ENCODE measurements around the gene DPY19L3. TPM values are rescaled to one million over a fixed set of nuclear protein-coding genes. Genes with fewer than 3 reads are reported as not detected.
A peak's percentile ranks its signal among the peaks of the same experiment; 100 is the strongest.

Gene DPY19L3, protein sequence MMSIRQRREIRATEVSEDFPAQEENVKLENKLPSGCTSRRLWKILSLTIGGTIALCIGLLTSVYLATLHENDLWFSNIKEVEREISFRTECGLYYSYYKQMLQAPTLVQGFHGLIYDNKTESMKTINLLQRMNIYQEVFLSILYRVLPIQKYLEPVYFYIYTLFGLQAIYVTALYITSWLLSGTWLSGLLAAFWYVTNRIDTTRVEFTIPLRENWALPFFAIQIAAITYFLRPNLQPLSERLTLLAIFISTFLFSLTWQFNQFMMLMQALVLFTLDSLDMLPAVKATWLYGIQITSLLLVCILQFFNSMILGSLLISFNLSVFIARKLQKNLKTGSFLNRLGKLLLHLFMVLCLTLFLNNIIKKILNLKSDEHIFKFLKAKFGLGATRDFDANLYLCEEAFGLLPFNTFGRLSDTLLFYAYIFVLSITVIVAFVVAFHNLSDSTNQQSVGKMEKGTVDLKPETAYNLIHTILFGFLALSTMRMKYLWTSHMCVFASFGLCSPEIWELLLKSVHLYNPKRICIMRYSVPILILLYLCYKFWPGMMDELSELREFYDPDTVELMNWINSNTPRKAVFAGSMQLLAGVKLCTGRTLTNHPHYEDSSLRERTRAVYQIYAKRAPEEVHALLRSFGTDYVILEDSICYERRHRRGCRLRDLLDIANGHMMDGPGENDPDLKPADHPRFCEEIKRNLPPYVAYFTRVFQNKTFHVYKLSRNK
- 20.7 and 21.1 TPM in 2 replicates for polyA plus RNA-seq (2013)

DNA sequence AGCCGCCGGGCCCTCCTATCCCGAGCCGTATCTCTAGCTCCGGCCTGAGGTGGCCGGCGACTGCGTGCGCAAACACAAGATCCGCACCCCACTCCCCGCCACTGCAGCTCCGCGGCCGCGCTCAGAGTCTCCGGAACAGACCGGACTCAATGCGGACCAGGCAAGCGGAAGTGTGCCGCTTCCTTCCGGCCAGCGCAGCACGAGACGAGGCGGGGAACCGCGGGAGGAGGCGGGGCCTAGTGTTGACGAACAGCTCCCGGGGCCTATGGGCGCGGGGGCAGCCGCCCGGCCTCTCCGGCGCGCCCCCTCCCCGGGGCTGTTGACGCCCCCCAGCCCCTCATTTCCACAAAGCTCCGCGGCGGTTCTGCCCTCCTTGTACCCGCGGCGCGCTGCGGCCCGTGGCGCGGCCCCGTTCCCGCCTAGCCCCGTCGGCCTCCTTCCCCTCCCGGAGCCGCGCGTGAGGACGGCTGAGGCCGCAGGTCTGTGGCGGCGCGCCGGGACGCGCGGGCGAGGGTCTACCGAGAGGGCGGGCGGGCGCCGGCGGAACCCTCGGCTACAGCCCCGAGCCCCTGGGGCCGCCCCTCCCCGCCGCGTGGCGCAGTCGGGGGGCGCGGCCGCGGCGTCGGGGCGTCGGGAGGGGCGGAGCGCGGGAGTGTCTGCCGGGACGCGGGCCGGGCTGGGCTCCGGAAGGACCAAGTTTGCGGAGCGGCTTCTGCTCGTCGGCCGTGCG, at the start of gene DPY19L3:
Gene DPY19L3 (plus strand): TSS at position 340 of the 730 bp plus-strand sequence. CDS start 2,484 bp downstream, outside the sequence.
- WGBS (ENCODE audit: extremely low coverage, insufficient coverage, insufficient read length), result no CpG with 5 or more reads among the region's 104 CpGs

DNA sequence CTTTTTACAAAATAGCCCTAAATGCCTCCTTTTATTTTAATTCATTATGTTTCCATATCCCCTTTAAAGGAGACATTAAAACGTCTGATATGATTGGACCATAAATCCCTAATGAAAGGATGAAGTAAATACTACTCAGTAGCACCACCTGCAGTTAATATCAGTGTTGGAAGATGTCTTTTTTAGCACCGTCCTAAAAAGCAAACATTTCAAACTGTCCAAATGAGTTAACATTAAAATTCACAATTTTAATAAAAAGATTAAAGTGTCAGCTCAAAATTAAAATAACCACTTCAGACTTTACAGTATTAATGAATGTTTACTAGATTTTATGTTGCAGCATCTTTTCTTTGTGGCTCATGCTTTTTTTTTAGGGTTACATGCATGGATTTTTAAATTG, 47.9 kb upstream of the DPY19L3 start:
- Histone ChIP-seq H2BK12ac (ENCODE audit: low read length) (no peak overlapping the region), H3K79me2 (ENCODE audit: control insufficient read depth, insufficient read depth, low read length, poor library complexity) (no peaks in the 10 kb centered on the region), H2BK5ac (ENCODE audit: low read depth, low read length, poor library complexity) (no peak overlapping the region), H3K27ac (ENCODE audit: low read depth, low read length) (no peak overlapping the region), H2AK5ac (ENCODE audit: low read length) (no peak overlapping the region), H3K18ac (ENCODE audit: low read length) (no peak overlapping the region), H3K4me2 (ENCODE audit: low read length) (no peak overlapping the region), H3K9ac (ENCODE audit: low read length) (no peak overlapping the region), H3K23ac (ENCODE audit: low read length) (no peak overlapping the region), H3K9me3 (ENCODE audit: insufficient read depth, low read depth, low read length) (peaks cover 2% of the 10 kb centered on the region), H4K91ac (ENCODE audit: low read depth, low read length) (no peak overlapping the region), H4K12ac (ENCODE audit: low read depth, low read length) (no peak overlapping the region), H3K36me3 (ENCODE audit: control insufficient read depth in 1 of 2, insufficient read depth in 2 of 2, low read length in 2 of 2) (peaks cover 13 to 28% of the 10 kb centered on the region in 2 experiments), H2BK120ac (ENCODE audit: insufficient read depth, low read length, poor library complexity) (no peak overlapping the region), H3K4me1 (ENCODE audit: control insufficient read depth in 1 of 2, insufficient read depth in 2 of 2, low read length in 2 of 2) (no peaks in the 10 kb centered on the region), H4K8ac (ENCODE audit: low read depth, low read length) (no peak overlapping the region), H2AFZ (ENCODE audit: insufficient read depth, low read length, poor library complexity) (no peak overlapping the region), H3K27me3 (ENCODE audit: insufficient read depth, low read length) (no peaks in the 10 kb centered on the region), H3K79me1 (ENCODE audit: low read length) (no peaks in the 10 kb centered on the region), H3K4ac (ENCODE audit: low read depth, low read length) (no peak overlapping the region), H3K14ac (ENCODE audit: low read length) (no peak overlapping the region), H3K4me3 (ENCODE audit: low read depth, low read length) (no peak overlapping the region)
- no CpG with 5 or more reads among the region's 2 CpGs for WGBS (ENCODE audit: extremely low coverage, insufficient coverage, insufficient read length)
- DNase-seq, result no peak

More for the DNA sequence above, at the start of gene DPY19L3:
- Histone ChIP-seq H3K9me3 (ENCODE audit: insufficient read depth, low read depth, low read length) (no peaks in the 10 kb centered on the region), H3K79me2 (ENCODE audit: control insufficient read depth, insufficient read depth, low read length, poor library complexity) (peaks cover 11% of the 10 kb centered on the region), H2BK5ac (ENCODE audit: low read depth, low read length, poor library complexity) (peak within 1 kb of the TSS; percentile 93), H3K18ac (ENCODE audit: low read length) (peak within 1 kb of the TSS; percentile 98), H2BK120ac (ENCODE audit: insufficient read depth, low read length, poor library complexity) (peak within 1 kb of the TSS; percentile 92), H4K91ac (ENCODE audit: low read depth, low read length) (peak within 1 kb of the TSS; percentile 99), H3K27ac (ENCODE audit: low read depth, low read length) (peak within 1 kb of the TSS; percentile 96), H3K27me3 (ENCODE audit: insufficient read depth, low read length) (no peaks in the 10 kb centered on the region), H2BK12ac (ENCODE audit: low read length) (peak within 1 kb of the TSS; percentile 45), H3K23ac (ENCODE audit: low read length) (no peak within 1 kb of the TSS), H3K9ac (ENCODE audit: low read length) (peak within 1 kb of the TSS; percentile 99), H3K79me1 (ENCODE audit: low read length) (peaks cover 12% of the 10 kb centered on the region), H4K12ac (ENCODE audit: low read depth, low read length) (peak within 1 kb of the TSS; percentile 98), H2AK5ac (ENCODE audit: low read length) (peak within 1 kb of the TSS; percentile 83), H3K4ac (ENCODE audit: low read depth, low read length) (peak within 1 kb of the TSS; percentile 87), H4K8ac (ENCODE audit: low read depth, low read length) (peak within 1 kb of the TSS; percentile 97), H3K14ac (ENCODE audit: low read length) (peak within 1 kb of the TSS; percentile 95), H3K36me3 (ENCODE audit: control insufficient read depth in 1 of 2, insufficient read depth in 2 of 2, low read length in 2 of 2) (peaks cover 3 to 8% of the 10 kb centered on the region in 2 experiments), H3K4me2 (ENCODE audit: low read length) (peak within 1 kb of the TSS; percentile 87), H3K4me1 (ENCODE audit: control insufficient read depth in 1 of 2, insufficient read depth in 2 of 2, low read length in 2 of 2) (peaks cover 8 to 9% of the 10 kb centered on the region in 2 experiments), H3K4me3 (ENCODE audit: low read depth, low read length) (peak within 1 kb of the TSS; percentile 95), H2AFZ (ENCODE audit: insufficient read depth, low read length, poor library complexity) (peak within 1 kb of the TSS; percentile 94)
- DNase-seq, result peak; percentile 91 to 93

DNA sequence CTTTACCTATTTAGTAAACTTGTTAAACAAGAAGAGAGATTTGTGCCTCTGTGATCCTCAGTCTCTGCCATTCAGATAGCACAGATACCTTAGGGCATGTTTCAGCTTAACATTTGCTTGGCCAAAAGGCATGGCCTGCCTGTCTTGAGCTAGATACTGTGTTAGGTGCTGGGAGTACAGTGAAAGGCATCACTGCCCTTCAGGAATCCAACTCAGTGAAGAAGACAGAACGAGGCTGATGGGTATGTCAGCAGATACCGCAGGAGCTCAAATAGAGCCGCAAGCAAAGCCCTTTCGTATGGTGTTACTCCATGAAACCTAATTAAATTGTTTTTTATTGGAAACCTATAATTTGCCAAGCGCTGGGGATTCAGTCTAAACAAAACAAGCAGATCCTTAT, 47.2 kb upstream of the DPY19L3 start:
- Histone ChIP-seq H4K8ac (ENCODE audit: low read depth, low read length) (no peak overlapping the region), H3K9me3 (ENCODE audit: insufficient read depth, low read depth, low read length) (peaks cover 2% of the 10 kb centered on the region), H3K9ac (ENCODE audit: low read length) (no peak overlapping the region), H3K79me1 (ENCODE audit: low read length) (no peaks in the 10 kb centered on the region), H3K36me3 (ENCODE audit: control insufficient read depth in 1 of 2, insufficient read depth in 2 of 2, low read length in 2 of 2) (peaks cover 13 to 24% of the 10 kb centered on the region in 2 experiments), H3K27me3 (ENCODE audit: insufficient read depth, low read length) (no peaks in the 10 kb centered on the region), H3K4me3 (ENCODE audit: low read depth, low read length) (no peak overlapping the region), H3K23ac (ENCODE audit: low read length) (no peak overlapping the region), H4K12ac (ENCODE audit: low read depth, low read length) (no peak overlapping the region), H2BK5ac (ENCODE audit: low read depth, low read length, poor library complexity) (no peak overlapping the region), H3K14ac (ENCODE audit: low read length) (no peak overlapping the region), H3K4ac (ENCODE audit: low read depth, low read length) (no peak overlapping the region), H2AK5ac (ENCODE audit: low read length) (no peak overlapping the region), H2BK120ac (ENCODE audit: insufficient read depth, low read length, poor library complexity) (no peak overlapping the region), H2BK12ac (ENCODE audit: low read length) (no peak overlapping the region), H3K18ac (ENCODE audit: low read length) (no peak overlapping the region), H2AFZ (ENCODE audit: insufficient read depth, low read length, poor library complexity) (no peak overlapping the region), H3K79me2 (ENCODE audit: control insufficient read depth, insufficient read depth, low read length, poor library complexity) (no peaks in the 10 kb centered on the region), H3K27ac (ENCODE audit: low read depth, low read length) (no peak overlapping the region), H3K4me2 (ENCODE audit: low read length) (no peak overlapping the region), H4K91ac (ENCODE audit: low read depth, low read length) (no peak overlapping the region), H3K4me1 (ENCODE audit: control insufficient read depth in 1 of 2, insufficient read depth in 2 of 2, low read length in 2 of 2) (no peaks in the 10 kb centered on the region)
- WGBS (ENCODE audit: extremely low coverage, insufficient coverage, insufficient read length), result no CpG with 5 or more reads among the region's 5 CpGs
- no peak for DNase-seq

DNA sequence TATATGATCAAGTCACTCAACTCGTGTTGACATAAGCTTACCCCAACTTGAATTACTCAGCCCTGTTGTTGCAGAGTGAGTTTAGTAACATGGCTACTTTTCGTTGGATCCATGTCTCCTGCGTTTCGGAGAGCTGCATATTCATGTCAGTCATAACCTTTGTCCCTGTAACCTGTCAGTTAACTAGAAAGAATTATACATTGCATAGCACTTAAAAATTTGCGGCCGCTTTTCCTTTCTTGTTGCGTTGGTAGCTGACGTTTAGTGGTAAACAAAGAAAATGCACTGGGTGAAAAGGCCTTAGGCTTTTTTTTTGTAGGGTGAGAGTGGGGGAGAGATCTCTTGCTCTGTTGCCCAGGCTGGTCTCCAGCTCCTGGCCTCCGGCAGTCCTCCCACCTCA, 46.0 kb upstream of the DPY19L3 start:
- H3K9me3 ChIP-seq (ENCODE audit: insufficient read depth, low read depth, low read length), result peaks cover under 1% of the 10 kb centered on the region
- no peak overlapping the region for H2AFZ ChIP-seq (ENCODE audit: insufficient read depth, low read length, poor library complexity)
- peaks cover 8 to 12% of the 10 kb centered on the region in 2 experiments for H3K36me3 ChIP-seq (ENCODE audit: control insufficient read depth in 1 of 2, insufficient read depth in 2 of 2, low read length in 2 of 2)
- H3K18ac ChIP-seq (ENCODE audit: low read length), result no peak overlapping the region
- no peak overlapping the region for H4K91ac ChIP-seq (ENCODE audit: low read depth, low read length)
- DNase-seq, result peak; percentile 76 to 88
- H2BK12ac ChIP-seq (ENCODE audit: low read length), result no peak overlapping the region
- no peaks in the 10 kb centered on the region for H3K4me1 ChIP-seq (ENCODE audit: control insufficient read depth in 1 of 2, insufficient read depth in 2 of 2, low read length in 2 of 2)
- no peaks in the 10 kb centered on the region for H3K27me3 ChIP-seq (ENCODE audit: insufficient read depth, low read length)
- H3K79me2 ChIP-seq (ENCODE audit: control insufficient read depth, insufficient read depth, low read length, poor library complexity), result no peaks in the 10 kb centered on the region
- no peaks in the 10 kb centered on the region for H3K79me1 ChIP-seq (ENCODE audit: low read length)
- H3K4me2 ChIP-seq (ENCODE audit: low read length), result no peak overlapping the region
- no peak overlapping the region for H3K14ac ChIP-seq (ENCODE audit: low read length)
- no peak overlapping the region for H4K8ac ChIP-seq (ENCODE audit: low read depth, low read length)
- H3K4ac ChIP-seq (ENCODE audit: low read depth, low read length), result no peak overlapping the region
- no peak overlapping the region for H3K4me3 ChIP-seq (ENCODE audit: low read depth, low read length)
- H3K9ac ChIP-seq (ENCODE audit: low read length), result no peak overlapping the region
- no peak overlapping the region for H2BK5ac ChIP-seq (ENCODE audit: low read depth, low read length, poor library complexity)
- WGBS (ENCODE audit: extremely low coverage, insufficient coverage, insufficient read length), result no CpG with 5 or more reads among the region's 9 CpGs
- H4K12ac ChIP-seq (ENCODE audit: low read depth, low read length), result no peak overlapping the region
- no peak overlapping the region for H2AK5ac ChIP-seq (ENCODE audit: low read length)
- no peak overlapping the region for H2BK120ac ChIP-seq (ENCODE audit: insufficient read depth, low read length, poor library complexity)
- H3K23ac ChIP-seq (ENCODE audit: low read length), result no peak overlapping the region
- no peak overlapping the region for H3K27ac ChIP-seq (ENCODE audit: low read depth, low read length)

Measured in trophoblast cell (in vitro differentiated cells and primary cell).